NCI-H510A (cell line): ENCODE results near the gene TRIM15.
"Not testable (repeated sequence)": the region's sequence is repeated elsewhere in the genome, so short reads cannot be mapped to it uniquely, and the experiment has no call there.

Source experiments
- DNase-seq: peaks from one replicate; lab custom pipeline; 2025; lab: John Stamatoyannopoulos, UW

TRIM15 gene

DNA sequence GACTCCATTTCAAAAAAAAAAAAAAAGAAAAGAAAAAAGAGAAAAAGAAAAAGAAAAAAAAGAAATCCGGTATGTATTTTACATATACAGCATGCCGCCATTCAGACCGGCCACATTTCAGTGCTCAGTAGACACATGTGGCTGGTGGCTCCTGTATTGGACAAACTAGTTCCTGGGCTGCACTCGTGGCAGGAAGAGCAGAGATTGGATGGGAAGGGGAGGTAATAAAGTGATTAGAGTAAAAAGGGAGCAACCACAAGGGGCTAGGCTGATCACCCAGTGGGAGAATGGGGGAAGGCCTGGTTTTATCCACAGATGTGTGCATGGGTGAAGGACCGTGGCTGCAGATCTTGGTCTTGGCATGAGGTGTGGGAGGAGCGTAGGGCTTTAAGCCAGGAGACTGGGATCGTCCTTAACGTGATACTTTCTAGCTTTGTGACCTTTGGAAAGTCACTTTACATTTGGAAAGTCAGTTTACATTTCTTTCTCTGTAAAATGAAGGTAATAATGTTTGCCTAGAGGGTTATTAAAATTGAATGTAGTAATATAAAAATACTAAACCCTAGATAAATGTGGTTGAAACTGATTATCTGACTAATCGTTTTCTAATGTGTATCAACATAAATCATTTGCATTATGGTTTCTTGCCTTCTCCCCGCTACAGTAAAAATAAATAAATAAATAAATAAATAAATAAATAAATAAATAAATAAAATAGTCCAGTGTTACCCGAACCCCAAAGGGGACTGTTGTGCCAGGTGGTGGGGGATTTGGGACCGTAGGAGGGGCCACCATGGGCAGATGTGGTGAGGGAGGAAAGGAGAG lies 869 bp upstream of the TRIM15 start:
- no peak for DNase-seq

DNA sequence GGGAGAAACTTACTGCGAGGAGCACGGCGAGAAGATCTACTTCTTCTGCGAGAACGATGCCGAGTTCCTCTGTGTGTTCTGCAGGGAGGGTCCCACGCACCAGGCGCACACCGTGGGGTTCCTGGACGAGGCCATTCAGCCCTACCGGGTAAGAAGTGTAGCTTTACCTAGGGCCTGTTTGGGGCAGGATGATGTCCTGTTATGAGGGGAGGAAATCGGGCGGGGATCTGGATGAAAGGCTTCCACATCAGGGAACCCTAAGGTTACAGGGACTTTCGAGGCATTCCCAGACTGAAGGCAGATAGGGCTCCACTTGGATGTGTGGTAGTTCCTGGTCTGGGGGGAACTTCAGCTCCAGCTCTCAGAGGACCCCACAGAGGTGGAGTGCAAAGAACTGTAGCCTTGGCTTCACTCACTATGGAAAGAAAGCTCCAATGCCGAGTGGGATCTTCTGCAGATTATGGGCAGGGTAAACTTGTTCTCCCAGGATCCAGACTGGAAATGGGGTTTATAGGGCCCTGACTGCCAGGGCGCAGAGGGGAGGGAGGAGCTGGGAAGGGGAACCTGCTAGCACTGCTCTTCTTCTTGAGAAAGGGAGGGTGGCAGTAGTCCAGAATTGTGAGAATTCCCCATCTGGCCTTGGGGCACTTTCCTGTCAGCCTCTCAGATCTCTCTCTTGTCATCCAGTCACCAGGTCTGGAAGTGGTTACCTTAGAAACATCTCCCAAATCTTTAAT lies 740 bp downstream of the TRIM15 start:
- no peak for DNase-seq

DNA sequence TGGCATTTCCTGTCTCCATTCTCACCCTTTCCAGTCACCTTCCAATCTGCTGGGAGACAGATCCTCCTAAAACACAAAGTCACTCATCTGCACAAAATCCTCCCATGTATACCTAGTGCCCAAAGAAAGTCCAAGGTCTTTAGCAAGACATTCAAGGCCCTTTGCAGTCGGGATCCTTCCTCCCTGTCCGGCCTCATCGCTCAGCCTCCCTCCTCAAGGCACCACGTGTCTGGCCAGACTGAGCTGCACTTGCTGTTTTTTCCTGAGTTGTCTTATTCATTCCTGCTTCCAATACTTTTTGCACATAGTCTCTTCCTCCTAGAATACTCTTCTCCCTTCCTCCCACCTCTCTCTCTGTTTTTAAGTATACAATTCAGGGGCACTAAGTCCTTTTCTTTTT lies 1.4 kb downstream of the TRIM15 start:
- no peak for DNase-seq

GRCh38 chr6:30165238-30165637 lies 1.9 kb downstream of the TRIM15 start:
- DNase-seq, result not testable (repeated sequence)

- no peak for DNase-seq
Measured at GRCh38 chr6:30167101-30167500, 3.8 kb downstream of the TRIM15 start.

GRCh38 chr6:30168741-30169140 lies 5.4 kb downstream of the TRIM15 start:
- DNase-seq, result no peak

GRCh38 chr6:30169658-30170614 lies 6.6 kb downstream of the TRIM15 start:
- DNase-seq, result no peak

DNA sequence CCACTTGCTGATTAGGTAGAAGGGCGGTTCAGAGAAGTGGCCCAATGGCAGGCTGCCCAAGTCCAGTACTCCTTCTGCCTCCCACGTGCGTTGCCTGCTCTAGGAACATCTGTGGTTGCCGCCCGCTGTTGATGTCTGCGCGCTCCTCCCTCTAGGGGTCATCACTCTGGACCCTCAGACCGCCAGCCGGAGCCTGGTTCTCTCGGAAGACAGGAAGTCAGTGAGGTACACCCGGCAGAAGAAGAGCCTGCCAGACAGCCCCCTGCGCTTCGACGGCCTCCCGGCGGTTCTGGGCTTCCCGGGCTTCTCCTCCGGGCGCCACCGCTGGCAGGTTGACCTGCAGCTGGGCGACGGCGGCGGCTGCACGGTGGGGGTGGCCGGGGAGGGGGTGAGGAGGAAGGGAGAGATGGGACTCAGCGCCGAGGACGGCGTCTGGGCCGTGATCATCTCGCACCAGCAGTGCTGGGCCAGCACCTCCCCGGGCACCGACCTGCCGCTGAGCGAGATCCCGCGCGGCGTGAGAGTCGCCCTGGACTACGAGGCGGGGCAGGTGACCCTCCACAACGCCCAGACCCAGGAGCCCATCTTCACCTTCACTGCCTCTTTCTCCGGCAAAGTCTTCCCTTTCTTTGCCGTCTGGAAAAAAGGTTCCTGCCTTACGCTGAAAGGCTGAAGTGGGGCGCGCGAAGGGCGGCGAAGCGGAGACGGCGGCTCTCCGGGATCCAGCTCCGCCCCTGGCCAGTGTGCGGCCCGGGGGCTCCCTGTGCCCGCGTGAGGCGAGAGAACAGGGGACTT lies 8.5 kb downstream of the TRIM15 start:
- DNase-seq, result no peak

DNA sequence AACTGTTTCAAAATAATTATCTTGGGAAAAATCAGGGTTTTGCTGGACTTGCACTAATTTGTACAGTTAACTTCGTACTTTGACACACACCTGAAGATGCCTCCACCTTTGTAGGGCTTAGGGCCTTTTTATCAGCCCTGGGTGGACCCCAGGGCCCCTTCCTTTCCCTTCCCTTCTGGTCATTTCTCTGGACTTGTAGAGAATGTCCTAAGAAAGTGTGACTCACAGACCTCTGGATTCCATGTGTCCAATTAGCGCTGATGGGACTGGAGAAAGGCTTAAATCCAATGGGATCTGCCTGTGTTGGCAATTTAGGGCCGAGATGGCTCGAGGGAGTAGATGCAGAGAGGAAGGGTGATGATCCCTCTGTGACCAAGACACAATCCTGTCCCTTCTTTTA lies 9.3 kb downstream of the TRIM15 start:
- no peak for DNase-seq

GRCh38 chr6:30175765-30176164 lies 12.4 kb downstream of the TRIM15 start:
- no peak for DNase-seq

DNA sequence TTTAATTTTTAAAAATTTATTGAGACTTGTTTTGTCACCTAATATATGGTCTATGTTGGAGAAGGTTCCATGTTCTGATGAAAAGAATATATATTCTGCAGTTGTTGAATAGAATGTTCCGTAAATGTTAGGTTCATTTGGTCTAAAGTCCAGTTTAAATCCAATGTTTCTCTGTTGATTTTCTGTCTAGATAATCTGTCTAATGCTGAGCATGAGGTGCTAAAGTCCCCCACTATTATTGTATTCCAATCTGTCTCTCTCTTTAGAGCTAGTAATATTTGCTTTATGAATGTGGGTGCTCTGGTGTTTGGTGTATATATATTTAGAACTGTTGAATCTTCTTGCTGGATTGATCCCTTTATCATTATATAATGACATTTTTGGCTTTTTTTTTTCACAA lies 15.5 kb downstream of the TRIM15 start:
- no peak for DNase-seq

DNA sequence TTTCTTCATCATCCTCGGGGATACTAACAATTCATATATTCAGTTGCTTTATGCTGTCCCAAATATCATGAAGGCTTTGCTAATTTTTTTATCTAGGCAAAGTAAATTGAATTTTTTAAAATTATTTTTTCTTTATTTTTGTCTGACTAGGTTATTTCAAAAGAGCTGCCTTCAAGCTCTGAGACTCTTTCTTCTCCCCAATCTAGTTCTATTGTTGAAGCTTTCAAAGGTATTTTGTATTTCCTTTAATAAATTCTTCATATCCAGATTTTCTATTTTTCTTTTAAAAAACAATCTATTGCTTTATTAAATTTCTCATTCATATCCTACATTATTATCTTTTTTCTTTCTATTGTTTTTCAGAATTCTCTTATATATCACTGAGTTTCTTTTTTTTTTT lies 16.8 kb downstream of the TRIM15 start:
- no peak for DNase-seq

GRCh38 chr6:30184417-30185031 lies 21.2 kb downstream of the TRIM15 start:
- DNase-seq, result no peak

GRCh38 chr6:30185846-30186484 lies 22.6 kb downstream of the TRIM15 start:
- DNase-seq, result no peak

GRCh38 chr6:30188541-30188940 lies 25.2 kb downstream of the TRIM15 start:
- DNase-seq, result no peak

- no peak for DNase-seq
Measured at GRCh38 chr6:30192076-30192475, 28.7 kb downstream of the TRIM15 start.

DNA sequence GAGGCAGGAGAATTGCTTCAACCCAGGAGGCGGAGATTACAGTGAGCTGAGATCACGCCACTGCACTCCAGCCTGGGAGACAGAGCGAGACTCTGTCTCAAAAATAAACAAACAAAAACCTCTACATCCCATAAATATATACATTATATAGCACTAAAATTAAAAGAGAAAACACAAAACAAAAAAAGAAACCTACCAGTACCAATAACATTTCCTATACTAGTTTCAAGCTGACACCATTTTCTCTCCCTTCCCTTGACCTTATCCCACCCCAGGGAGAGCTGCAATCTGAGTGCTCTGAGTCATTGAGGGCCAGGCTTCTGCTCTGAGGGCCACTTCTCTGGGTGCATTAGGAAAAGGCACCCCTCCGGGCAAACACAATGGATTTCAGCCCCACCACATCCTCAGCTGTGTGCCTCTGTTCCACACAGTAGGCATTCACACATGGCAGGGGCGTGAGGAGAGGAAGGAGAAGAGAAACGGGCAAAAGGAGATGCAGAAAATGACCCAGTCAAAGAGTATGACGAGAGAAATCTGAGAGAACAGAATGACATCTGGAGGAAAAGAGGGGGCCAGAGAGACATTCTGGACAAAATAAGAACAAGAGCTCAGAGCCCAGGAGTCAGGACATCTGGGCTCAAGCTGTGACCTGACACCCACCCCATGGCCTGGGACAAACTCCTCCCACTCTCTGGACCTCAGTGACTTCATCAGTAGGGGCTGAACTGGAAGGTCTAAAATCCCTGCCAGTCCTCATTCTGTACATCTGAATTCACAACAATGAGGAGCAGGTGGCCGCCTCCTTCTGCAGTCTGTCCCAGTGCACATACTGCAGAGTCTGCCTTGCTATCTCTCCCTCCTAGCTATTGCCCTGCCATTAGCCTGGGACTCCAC lies 31.7 kb downstream of the TRIM15 start:
- no peak for DNase-seq

DNA sequence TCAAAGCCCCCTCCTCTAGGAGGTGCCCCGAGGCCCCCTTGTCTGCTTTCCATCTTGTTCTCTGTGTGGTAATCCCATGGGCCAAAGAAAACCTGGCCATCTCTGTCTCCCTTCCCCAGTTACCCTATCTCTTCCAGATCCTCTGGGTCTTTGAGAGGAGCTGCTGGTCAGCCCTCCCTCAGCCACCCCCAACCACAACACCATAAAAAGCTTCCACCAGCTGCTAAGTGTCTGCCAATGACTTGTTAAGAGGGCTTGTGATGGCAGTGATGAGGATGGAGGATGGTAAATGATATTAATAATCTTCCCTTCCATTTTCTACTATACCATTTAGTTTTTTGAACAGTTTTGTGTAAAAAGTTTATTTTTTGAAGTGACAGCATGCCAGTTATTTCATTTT lies 32.6 kb downstream of the TRIM15 start:
- DNase-seq, result no peak

GRCh38 chr6:30196376-30196775 lies 33.0 kb downstream of the TRIM15 start:
- no peak for DNase-seq
